ENCODE data around the gene RREB1.
"Not testable (repeated sequence)": the region's sequence is repeated elsewhere in the genome, so short reads cannot be mapped to it uniquely, and the experiment has no call there.

Gene RREB1

DNA sequence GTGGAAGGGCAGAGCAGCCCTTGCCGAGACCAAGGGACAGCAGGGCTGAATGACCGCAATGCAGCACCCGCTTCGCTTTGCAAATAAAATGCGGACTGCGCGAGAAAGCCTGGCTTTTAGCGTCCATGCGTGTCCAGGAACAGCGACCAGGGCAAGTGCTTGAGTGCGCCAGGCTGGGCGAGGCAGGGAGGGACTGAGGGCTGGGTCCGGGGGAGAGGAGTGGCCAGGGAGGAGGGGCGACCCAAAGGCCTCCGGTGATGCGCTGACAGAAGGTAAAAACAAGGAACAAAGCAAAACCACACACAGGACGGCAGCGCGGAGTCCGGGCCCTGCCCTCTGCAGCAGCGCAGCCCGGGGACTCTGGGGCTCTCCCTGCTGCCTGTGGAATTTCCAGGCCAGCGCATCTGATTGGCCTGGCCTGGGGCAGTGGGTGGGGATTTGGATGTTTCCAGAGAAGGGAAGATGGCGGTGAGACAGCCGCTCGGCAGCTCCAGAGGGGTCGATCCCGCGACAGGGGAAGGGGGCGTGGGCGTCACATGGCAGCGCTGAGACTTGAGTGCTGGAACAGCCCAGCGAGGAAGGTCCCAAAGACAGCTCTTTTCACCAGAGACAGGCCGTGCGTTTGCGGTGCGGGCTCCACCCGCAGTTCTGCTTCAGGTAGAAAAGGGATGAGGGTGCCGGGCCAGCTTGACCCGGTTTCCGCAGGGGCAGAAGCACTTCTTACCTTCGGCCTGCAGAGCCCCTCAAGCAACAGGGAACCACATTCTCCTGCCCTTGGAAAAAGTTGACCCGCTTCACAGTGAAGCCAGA is 153.5 kb downstream of the RREB1 start:
- H3K9ac ChIP-seq (ENCODE audit: low read depth, low read length) = peak overlapping the region; percentile 42
- no peaks in the 10 kb centered on the region for H3K9me3 ChIP-seq (ENCODE audit: control insufficient read depth, insufficient read depth, low read length)
- no peaks in the 10 kb centered on the region for H3K27me3 ChIP-seq (ENCODE audit: control insufficient read depth, insufficient read depth, low read length)
- peaks cover 5% of the 10 kb centered on the region for H3K4me1 ChIP-seq (ENCODE audit: control insufficient read depth, insufficient read depth, low read length)
- peak overlapping the region; percentile 85 for H3K4me3 ChIP-seq (ENCODE audit: low read depth, low read length)
- H3K36me3 ChIP-seq (ENCODE audit: control insufficient read depth, insufficient read depth, low read length) = no peaks in the 10 kb centered on the region

DNA sequence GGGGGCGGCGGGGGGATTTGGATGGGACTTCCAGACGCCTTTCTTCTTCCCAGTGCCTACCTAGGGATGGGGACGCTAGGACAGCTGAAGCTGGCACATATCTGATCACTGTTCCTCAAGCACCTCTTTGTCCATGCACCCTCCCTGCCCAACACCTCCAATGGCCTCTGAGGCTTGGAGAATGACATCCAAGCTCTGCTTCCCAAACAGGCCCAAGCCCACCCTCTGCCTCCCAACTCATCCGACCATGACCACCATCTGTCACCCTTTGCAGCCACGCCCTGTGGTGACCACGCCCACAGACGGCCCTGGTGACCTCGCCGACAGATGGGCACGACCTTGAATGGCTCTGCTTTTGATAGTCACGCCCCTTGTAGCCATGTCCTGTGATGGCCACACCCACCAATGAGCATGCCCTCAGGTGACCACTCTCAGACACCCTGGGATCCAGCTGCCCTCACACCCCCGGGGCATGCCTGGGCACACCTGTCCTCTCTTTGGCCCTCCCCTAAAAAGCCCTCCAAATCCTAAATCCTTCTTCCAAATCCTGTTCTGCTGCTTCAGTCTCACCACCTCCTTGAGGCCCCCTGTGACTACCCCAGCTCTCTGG is 154.2 kb downstream of the RREB1 start:
- Histone ChIP-seq H3K4me3 (ENCODE audit: low read depth, low read length) (peak overlapping the region; percentile 85), H3K9me3 (ENCODE audit: control insufficient read depth, insufficient read depth, low read length) (no peaks in the 10 kb centered on the region), H3K27me3 (ENCODE audit: control insufficient read depth, insufficient read depth, low read length) (no peaks in the 10 kb centered on the region), H3K9ac (ENCODE audit: low read depth, low read length) (no peak overlapping the region), H3K36me3 (ENCODE audit: control insufficient read depth, insufficient read depth, low read length) (no peaks in the 10 kb centered on the region), H3K4me1 (ENCODE audit: control insufficient read depth, insufficient read depth, low read length) (peaks cover 5% of the 10 kb centered on the region)

DNA sequence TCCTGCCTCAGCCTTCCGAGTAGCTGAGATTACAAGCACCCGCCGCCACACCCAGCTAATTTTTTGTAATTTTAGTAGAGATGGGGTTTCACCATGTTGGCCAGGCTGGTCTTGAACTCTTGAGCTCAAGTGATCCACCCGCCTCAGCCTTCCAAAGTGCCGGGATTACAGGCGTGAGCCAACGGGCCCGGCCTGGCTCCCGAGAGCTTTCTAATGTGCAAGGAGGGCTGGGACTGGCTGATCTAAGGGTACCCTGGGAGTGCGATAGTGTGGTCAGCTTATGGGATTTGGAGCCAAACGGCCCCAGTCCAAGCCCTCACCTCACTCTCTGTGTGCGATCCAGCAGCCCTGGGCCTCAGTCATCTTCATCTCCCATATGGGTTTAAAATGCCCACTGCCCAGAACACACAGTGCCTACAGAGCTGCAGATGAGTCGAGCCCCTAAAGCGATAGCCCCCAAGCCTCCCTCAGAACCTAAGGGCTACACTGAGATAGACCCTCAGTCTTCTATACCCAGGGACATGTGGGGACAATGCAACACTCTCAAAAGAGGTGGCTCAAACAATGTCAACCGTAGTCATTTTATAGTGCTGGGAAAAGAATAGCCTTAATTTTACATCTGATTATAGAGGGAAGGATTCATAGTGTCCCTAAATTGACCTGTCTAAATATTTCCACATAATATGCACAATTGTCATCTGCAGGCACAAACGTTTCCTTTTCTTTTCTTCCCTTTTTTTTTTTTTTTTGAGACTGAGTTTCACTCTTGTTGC is 155.2 kb downstream of the RREB1 start:
- Histone ChIP-seq H3K36me3 (ENCODE audit: control insufficient read depth, insufficient read depth, low read length) (no peaks in the 10 kb centered on the region), H3K4me3 (ENCODE audit: low read depth, low read length) (no peak overlapping the region), H3K9ac (ENCODE audit: low read depth, low read length) (no peak overlapping the region), H3K9me3 (ENCODE audit: control insufficient read depth, insufficient read depth, low read length) (no peaks in the 10 kb centered on the region), H3K27me3 (ENCODE audit: control insufficient read depth, insufficient read depth, low read length) (no peaks in the 10 kb centered on the region), H3K4me1 (ENCODE audit: control insufficient read depth, insufficient read depth, low read length) (peaks cover 5% of the 10 kb centered on the region)

DNA sequence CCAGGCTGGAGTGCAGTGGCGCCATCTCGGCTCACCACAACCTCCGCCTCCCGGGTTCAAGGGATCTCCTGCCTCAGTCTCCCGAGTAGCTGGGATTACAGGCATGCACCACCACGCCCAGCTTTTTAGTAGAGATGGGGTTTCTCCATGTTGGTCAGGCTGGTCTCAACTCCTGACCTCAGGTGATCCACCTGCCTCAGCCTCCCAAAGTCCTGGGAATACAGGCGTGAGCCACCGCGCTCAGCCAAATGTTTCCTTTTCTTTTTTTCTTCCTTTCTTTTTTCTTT is 155.7 kb downstream of the RREB1 start:
- not testable (repeated sequence) for H3K4me3 ChIP-seq (ENCODE audit: low read depth, low read length); H3K36me3 ChIP-seq (ENCODE audit: control insufficient read depth, insufficient read depth, low read length); H3K9ac ChIP-seq (ENCODE audit: low read depth, low read length); H3K27me3 ChIP-seq (ENCODE audit: control insufficient read depth, insufficient read depth, low read length); H3K4me1 ChIP-seq (ENCODE audit: control insufficient read depth, insufficient read depth, low read length); H3K9me3 ChIP-seq (ENCODE audit: control insufficient read depth, insufficient read depth, low read length)

DNA sequence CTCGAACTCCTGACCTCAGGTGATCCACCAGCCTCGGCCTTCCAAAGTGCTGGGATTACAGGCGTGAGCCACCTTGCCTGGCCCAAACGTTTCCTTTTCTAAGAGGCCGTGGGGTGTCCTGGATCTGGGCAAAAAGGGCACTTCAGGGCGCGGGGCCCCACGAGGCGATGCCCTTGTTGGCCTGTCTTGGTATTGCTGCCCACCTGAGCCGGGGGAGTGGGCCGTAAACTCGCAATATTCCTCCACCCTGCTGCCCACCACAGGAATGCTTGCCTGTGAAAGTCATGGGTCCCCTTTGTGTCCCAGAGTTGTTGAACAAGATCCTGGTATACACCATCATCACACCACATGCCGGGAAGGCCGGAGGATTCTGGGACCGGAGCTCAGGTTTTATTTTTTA is 156.3 kb downstream of the RREB1 start:
- Histone ChIP-seq H3K36me3 (ENCODE audit: control insufficient read depth, insufficient read depth, low read length) (no peaks in the 10 kb centered on the region), H3K9ac (ENCODE audit: low read depth, low read length) (no peak overlapping the region), H3K27me3 (ENCODE audit: control insufficient read depth, insufficient read depth, low read length) (no peaks in the 10 kb centered on the region), H3K4me3 (ENCODE audit: low read depth, low read length) (no peak overlapping the region), H3K9me3 (ENCODE audit: control insufficient read depth, insufficient read depth, low read length) (no peaks in the 10 kb centered on the region), H3K4me1 (ENCODE audit: control insufficient read depth, insufficient read depth, low read length) (peaks cover 5% of the 10 kb centered on the region)

DNA sequence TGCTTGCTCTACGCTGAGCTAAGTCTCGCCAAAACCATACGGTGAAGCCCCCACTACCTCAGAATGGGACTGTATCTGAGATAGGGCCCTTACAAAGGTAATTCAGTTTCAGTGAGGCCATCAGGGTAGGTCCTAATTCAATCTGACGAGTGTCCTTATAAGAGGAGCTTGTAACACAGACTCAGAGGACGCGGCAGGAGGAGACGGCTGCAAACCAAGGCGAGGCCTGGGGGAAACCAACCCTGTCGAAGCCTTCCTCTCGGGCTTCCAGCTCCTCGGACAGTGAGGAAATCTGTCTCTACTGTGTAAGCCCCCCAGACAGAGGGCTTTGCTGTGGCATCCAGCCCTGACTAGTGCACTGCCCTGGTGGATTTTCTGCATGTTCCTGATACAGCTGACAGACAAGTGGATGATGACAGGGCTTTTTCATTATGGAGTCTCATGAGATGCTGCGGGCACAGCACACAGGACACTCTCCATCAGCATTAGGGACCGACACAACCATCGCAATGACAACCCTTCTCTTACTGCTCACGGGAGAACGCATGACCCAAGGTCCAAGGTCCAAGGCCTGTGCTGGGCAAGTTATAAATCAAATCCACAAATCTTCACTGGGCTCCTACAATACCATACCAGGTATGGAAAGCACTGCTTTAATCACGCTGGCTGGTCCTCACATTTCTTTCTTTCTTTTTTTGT is 157.1 kb downstream of the RREB1 start:
- H3K27me3 ChIP-seq (ENCODE audit: control insufficient read depth, insufficient read depth, low read length) = no peaks in the 10 kb centered on the region
- H3K9me3 ChIP-seq (ENCODE audit: control insufficient read depth, insufficient read depth, low read length) = no peaks in the 10 kb centered on the region
- H3K4me1 ChIP-seq (ENCODE audit: control insufficient read depth, insufficient read depth, low read length) = peaks cover 5% of the 10 kb centered on the region
- no peak overlapping the region for H3K9ac ChIP-seq (ENCODE audit: low read depth, low read length)
- no peaks in the 10 kb centered on the region for H3K36me3 ChIP-seq (ENCODE audit: control insufficient read depth, insufficient read depth, low read length)
- H3K4me3 ChIP-seq (ENCODE audit: low read depth, low read length) = no peak overlapping the region

DNA sequence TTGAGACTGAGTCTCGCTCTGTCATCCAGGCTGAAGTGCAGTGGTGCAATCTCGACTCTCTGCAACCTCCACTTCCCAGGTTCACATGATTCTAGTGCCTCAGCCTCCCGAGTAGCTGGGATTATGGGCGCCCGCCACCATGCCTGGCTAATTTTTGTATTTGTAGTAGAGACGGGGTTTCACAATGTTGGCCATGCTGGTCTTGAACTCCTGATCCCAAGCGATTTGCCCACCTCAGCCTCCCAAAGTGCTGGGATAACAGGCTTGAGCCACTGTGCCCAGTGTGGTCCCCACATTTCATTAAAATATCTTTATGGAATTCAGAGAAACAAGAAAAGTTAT is 157.6 kb downstream of the RREB1 start:
- H3K36me3 ChIP-seq (ENCODE audit: control insufficient read depth, insufficient read depth, low read length); H3K9me3 ChIP-seq (ENCODE audit: control insufficient read depth, insufficient read depth, low read length); H3K9ac ChIP-seq (ENCODE audit: low read depth, low read length); H3K4me3 ChIP-seq (ENCODE audit: low read depth, low read length); H3K4me1 ChIP-seq (ENCODE audit: control insufficient read depth, insufficient read depth, low read length); H3K27me3 ChIP-seq (ENCODE audit: control insufficient read depth, insufficient read depth, low read length): not testable (repeated sequence)

DNA sequence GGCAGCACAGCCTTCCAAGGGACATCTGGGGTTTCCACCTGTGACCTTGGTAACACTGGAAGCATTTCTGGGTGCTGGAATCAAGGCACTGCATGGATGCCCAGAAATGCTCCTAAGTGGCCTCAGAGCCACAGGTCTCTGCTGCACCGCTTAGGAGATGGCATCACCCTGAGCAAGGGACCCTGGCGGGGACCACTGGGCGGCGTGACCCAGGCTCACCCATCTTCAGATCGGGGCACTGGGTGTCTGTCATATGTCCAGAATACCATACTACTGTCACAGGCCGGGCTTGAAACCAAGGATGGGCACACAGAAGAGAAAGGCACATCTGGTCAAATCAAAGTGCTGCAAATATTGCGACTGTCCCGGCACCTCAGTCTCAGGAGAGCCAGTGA is 159.3 kb downstream of the RREB1 start:
- H3K36me3 ChIP-seq (ENCODE audit: control insufficient read depth, insufficient read depth, low read length) = no peaks in the 10 kb centered on the region
- no peak overlapping the region for H3K9ac ChIP-seq (ENCODE audit: low read depth, low read length)
- no peaks in the 10 kb centered on the region for H3K4me1 ChIP-seq (ENCODE audit: control insufficient read depth, insufficient read depth, low read length)
- no peaks in the 10 kb centered on the region for H3K9me3 ChIP-seq (ENCODE audit: control insufficient read depth, insufficient read depth, low read length)
- H3K4me3 ChIP-seq (ENCODE audit: low read depth, low read length) = no peak overlapping the region
- no peaks in the 10 kb centered on the region for H3K27me3 ChIP-seq (ENCODE audit: control insufficient read depth, insufficient read depth, low read length)

DNA sequence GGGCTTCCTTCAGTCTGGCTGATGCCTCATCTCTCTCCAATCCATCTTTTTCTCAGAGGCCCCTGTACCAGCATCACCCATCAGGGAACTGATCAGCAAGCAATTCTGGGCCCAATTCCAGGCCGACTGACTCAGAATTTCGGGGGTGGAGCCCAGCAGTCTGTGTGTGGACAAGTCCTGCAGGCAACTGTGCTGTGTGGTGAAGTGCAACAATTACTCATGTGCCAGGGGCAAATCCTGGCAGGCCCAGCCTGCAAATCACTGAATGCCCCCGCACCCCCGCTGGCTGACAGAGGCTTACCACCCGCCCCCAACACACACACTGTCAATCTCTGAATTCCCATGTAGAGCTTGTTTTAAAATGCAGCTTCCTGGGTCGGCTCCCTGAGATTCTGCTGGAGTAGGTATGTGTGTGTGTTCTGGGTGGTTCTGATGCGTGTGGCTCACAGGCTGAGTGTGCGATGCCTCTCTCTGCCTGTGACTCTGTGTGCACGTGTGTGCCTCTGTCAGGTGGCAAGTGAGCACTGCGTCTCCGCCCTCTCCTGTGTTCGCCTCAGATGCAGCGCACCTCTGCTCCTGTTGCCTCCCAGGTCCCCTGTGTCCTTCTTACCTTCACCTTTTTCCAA is 159.8 kb downstream of the RREB1 start:
- H3K4me1 ChIP-seq (ENCODE audit: control insufficient read depth, insufficient read depth, low read length) = no peaks in the 10 kb centered on the region

DNA sequence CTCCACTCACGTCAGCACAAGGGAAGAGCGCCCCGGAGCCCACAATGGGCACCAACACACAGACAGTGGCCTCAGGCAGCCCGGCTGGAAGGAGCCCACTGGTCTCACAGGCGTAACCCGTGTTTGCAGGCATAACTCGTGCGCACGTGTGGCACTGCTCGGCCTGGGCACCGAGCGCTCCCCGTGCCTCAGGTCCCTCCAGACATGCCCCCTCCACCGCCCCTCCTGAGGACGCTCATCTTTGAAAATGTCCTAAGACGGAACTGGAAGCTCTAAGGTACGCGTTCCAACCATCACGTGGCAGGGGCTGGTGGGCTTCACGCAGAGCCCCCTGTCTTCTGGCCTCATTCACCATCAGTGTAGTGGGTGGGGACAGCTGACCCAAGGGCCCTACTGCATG is 160.6 kb downstream of the RREB1 start:
- Histone ChIP-seq H3K4me3 (ENCODE audit: low read depth, low read length) (no peak overlapping the region), H3K9me3 (ENCODE audit: control insufficient read depth, insufficient read depth, low read length) (no peaks in the 10 kb centered on the region), H3K27me3 (ENCODE audit: control insufficient read depth, insufficient read depth, low read length) (no peaks in the 10 kb centered on the region), H3K9ac (ENCODE audit: low read depth, low read length) (no peak overlapping the region), H3K4me1 (ENCODE audit: control insufficient read depth, insufficient read depth, low read length) (no peaks in the 10 kb centered on the region), H3K36me3 (ENCODE audit: control insufficient read depth, insufficient read depth, low read length) (no peaks in the 10 kb centered on the region)

More for the DNA sequence above, 159.8 kb downstream of the RREB1 start:
- Histone ChIP-seq H3K4me3 (ENCODE audit: low read depth, low read length) (no peak overlapping the region), H3K9ac (ENCODE audit: low read depth, low read length) (peak overlapping the region; percentile 24), H3K27me3 (ENCODE audit: control insufficient read depth, insufficient read depth, low read length) (no peaks in the 10 kb centered on the region), H3K36me3 (ENCODE audit: control insufficient read depth, insufficient read depth, low read length) (no peaks in the 10 kb centered on the region), H3K9me3 (ENCODE audit: control insufficient read depth, insufficient read depth, low read length) (no peaks in the 10 kb centered on the region)

DNA sequence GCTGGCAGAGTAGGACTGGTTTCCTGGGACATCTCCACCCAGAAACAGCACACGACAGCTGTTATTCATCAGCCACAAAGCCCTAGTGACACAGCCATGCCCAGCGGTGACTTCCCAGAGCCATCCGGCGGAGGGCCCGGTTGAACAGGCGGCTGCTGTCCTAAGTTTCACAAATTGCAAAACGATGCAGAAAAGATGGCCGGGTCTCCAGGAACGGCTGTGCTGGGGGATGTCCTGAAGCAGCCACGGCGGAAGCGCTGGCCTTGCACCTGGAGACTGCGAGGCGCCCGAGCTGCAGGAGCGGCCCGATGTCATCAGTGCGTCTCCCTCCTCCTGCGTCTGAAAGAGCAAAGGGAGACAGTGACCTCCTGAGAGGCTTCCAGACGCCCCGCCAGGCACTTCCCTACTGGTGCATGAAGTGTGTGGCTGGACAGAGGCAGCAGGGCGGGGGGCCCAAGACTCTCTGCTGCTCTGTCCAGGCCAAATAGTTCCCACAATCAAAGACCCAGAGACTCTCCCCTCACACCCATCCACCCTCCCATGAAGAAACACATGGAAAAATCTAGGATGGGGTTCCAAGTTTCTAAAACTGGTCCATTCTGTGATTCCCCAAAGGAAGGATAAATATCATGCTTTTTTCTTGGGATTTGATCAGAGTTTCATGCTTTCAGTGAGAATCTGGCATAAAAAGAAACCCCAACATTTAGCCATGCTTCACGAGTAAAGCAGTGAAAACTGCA is 161.2 kb downstream of the RREB1 start:
- no peak overlapping the region for H3K4me3 ChIP-seq (ENCODE audit: low read depth, low read length)
- H3K9me3 ChIP-seq (ENCODE audit: control insufficient read depth, insufficient read depth, low read length) = no peaks in the 10 kb centered on the region
- no peaks in the 10 kb centered on the region for H3K27me3 ChIP-seq (ENCODE audit: control insufficient read depth, insufficient read depth, low read length)
- H3K4me1 ChIP-seq (ENCODE audit: control insufficient read depth, insufficient read depth, low read length) = no peaks in the 10 kb centered on the region
- no peaks in the 10 kb centered on the region for H3K36me3 ChIP-seq (ENCODE audit: control insufficient read depth, insufficient read depth, low read length)
- no peak overlapping the region for H3K9ac ChIP-seq (ENCODE audit: low read depth, low read length)
